H1 (cell line): ENCODE measurements around the gene ZNF219. TPM values are rescaled to one million over a fixed set of nuclear protein-coding genes. Genes with fewer than 3 reads are reported as not detected.

ENCODE experiments used
- ASH2L ChIP-seq: fragments of 200-600, 300-600 bp; sonication (generic); IDR thresholded peaks from one replicate; pipeline ENCODE4 v1.7.1; 2017; ENCODE audit warnings: low read length
- CREB1 ChIP-seq: IDR thresholded peaks from 2 replicates; pipeline ENCODE4 v1.6.1; 2012; ENCODE audit warnings: inconsistent platforms
- EGR1 ChIP-seq: IDR thresholded peaks from 2 replicates; pipeline ENCODE4 v1.6.1; 2011; ENCODE audit warnings: low read depth, low read length, borderline replicate concordance
- EZH2 ChIP-seq: fragments of 200-600 bp; sonication (generic); IDR thresholded peaks from 2 replicates; pipeline ENCODE4 v1.7.1; 2012; ENCODE audit warnings: low read depth, mild to moderate bottlenecking, moderate library complexity, low read length, inconsistent platforms; ENCODE audit not compliant: severe bottlenecking
- HDAC2 ChIP-seq, 2 experiments: fragments of 300-600 bp in 1 of 2; sonication (generic) in 1 of 2; IDR thresholded peaks; 2 replicates each; pipeline ENCODE4 v1.6.1; 2011 to 2012; ENCODE audit warnings: low read depth in 2 of 2, low read length in 2 of 2, mild to moderate bottlenecking in 2 of 2, moderate library complexity in 2 of 2, borderline replicate concordance in 1 of 2, inconsistent platforms in 1 of 2
- POLR2A ChIP-seq, 2 experiments: IDR thresholded peaks; 1 replicate in 1 of 2; 2 replicates in 1 of 2; pipeline ENCODE4 v1.6.1; 2011; ENCODE audit warnings: low read depth in 2 of 2, low read length in 2 of 2, mild to moderate bottlenecking in 2 of 2; ENCODE audit errors: control extremely low read depth in 1 of 2
- POLR2AphosphoS5 ChIP-seq: IDR thresholded peaks from 2 replicates; pipeline ENCODE4 v1.6.1; 2011; ENCODE audit warnings: low read depth, low read length
- POU5F1 ChIP-seq: IDR thresholded peaks from 2 replicates; pipeline ENCODE4 v1.6.1; 2011; ENCODE audit warnings: low read depth, mild to moderate bottlenecking, low read length, moderate library complexity
- RBBP5 ChIP-seq: IDR thresholded peaks from 2 replicates; pipeline ENCODE4 v1.7.1; 2012; ENCODE audit warnings: low read depth, mild to moderate bottlenecking, inconsistent platforms, low read length, moderate library complexity, borderline replicate concordance
- SP1 ChIP-seq: IDR thresholded peaks from 2 replicates; pipeline ENCODE4 v1.6.1; 2011; ENCODE audit warnings: low read depth, low read length
- polyA plus RNA-seq, 7 experiments: library from polyadenylated mRNA; depleted of rRNA in 3 of 7; stranded (reverse) in 5 of 7; unstranded in 2 of 7; fragments of >200 nt in 5 of 7; fragments of 200-250 nt in 2 of 7; gene quantifications; 1 replicate in 5 of 7; 2 replicates in 1 of 7; 4 replicates in 1 of 7; pipeline versions ENCODE4 v1.2.1 to v1.2.3, GENCODE V29; 2011 to 2013; ENCODE audit warnings: missing spikeins in 2 of 7, mixed read lengths in 2 of 7
- total RNA-seq: library from RNA; stranded (reverse); fragmentation: NEBNext Ultra II Directional; extraction: Animal tissue kit (Norgen Biotek cat#: 25700); gene quantifications from 2 replicates; pipeline ENCODE4 v1.2.1, GENCODE V29; 2021
- TF ChIP-seq, protein P1 (sequence below): fragments of 300-600 bp; sonication (generic); IDR thresholded peaks from 2 replicates; pipeline ENCODE4 v1.7.1; 2012; ENCODE audit warnings: low read length, moderate library complexity, mild to moderate bottlenecking, inconsistent platforms; ENCODE audit not compliant: insufficient replicate concordance

ZNF219 gene
- total and polyA plus RNA-seq, 2 of the 8 experiments (the other 6 are each of a cell fraction or from before 2014, with no cell fraction given): 113 to 160 TPM

DNA sequence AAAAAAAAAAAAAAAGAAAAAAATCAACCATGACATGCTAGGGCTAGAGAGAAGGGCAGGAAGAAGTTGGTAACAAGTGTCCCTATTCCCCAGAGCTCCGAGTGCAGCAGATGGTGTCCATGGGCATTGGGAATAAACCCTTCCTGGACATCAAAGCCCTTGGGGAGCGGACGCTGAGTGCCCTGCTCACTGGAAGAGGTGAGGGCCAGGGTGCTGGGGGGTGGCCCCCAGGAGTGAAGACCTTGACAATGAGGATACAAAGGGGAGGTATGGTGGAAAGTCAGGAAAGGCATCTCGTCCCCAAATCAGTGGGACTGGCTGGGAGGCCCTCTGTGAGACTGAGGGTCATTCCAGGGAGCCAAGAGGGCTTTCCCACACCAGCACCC lies 11.6 kb downstream of the ZNF219 start (continued):
- TF ChIP-seq, protein P1, sequence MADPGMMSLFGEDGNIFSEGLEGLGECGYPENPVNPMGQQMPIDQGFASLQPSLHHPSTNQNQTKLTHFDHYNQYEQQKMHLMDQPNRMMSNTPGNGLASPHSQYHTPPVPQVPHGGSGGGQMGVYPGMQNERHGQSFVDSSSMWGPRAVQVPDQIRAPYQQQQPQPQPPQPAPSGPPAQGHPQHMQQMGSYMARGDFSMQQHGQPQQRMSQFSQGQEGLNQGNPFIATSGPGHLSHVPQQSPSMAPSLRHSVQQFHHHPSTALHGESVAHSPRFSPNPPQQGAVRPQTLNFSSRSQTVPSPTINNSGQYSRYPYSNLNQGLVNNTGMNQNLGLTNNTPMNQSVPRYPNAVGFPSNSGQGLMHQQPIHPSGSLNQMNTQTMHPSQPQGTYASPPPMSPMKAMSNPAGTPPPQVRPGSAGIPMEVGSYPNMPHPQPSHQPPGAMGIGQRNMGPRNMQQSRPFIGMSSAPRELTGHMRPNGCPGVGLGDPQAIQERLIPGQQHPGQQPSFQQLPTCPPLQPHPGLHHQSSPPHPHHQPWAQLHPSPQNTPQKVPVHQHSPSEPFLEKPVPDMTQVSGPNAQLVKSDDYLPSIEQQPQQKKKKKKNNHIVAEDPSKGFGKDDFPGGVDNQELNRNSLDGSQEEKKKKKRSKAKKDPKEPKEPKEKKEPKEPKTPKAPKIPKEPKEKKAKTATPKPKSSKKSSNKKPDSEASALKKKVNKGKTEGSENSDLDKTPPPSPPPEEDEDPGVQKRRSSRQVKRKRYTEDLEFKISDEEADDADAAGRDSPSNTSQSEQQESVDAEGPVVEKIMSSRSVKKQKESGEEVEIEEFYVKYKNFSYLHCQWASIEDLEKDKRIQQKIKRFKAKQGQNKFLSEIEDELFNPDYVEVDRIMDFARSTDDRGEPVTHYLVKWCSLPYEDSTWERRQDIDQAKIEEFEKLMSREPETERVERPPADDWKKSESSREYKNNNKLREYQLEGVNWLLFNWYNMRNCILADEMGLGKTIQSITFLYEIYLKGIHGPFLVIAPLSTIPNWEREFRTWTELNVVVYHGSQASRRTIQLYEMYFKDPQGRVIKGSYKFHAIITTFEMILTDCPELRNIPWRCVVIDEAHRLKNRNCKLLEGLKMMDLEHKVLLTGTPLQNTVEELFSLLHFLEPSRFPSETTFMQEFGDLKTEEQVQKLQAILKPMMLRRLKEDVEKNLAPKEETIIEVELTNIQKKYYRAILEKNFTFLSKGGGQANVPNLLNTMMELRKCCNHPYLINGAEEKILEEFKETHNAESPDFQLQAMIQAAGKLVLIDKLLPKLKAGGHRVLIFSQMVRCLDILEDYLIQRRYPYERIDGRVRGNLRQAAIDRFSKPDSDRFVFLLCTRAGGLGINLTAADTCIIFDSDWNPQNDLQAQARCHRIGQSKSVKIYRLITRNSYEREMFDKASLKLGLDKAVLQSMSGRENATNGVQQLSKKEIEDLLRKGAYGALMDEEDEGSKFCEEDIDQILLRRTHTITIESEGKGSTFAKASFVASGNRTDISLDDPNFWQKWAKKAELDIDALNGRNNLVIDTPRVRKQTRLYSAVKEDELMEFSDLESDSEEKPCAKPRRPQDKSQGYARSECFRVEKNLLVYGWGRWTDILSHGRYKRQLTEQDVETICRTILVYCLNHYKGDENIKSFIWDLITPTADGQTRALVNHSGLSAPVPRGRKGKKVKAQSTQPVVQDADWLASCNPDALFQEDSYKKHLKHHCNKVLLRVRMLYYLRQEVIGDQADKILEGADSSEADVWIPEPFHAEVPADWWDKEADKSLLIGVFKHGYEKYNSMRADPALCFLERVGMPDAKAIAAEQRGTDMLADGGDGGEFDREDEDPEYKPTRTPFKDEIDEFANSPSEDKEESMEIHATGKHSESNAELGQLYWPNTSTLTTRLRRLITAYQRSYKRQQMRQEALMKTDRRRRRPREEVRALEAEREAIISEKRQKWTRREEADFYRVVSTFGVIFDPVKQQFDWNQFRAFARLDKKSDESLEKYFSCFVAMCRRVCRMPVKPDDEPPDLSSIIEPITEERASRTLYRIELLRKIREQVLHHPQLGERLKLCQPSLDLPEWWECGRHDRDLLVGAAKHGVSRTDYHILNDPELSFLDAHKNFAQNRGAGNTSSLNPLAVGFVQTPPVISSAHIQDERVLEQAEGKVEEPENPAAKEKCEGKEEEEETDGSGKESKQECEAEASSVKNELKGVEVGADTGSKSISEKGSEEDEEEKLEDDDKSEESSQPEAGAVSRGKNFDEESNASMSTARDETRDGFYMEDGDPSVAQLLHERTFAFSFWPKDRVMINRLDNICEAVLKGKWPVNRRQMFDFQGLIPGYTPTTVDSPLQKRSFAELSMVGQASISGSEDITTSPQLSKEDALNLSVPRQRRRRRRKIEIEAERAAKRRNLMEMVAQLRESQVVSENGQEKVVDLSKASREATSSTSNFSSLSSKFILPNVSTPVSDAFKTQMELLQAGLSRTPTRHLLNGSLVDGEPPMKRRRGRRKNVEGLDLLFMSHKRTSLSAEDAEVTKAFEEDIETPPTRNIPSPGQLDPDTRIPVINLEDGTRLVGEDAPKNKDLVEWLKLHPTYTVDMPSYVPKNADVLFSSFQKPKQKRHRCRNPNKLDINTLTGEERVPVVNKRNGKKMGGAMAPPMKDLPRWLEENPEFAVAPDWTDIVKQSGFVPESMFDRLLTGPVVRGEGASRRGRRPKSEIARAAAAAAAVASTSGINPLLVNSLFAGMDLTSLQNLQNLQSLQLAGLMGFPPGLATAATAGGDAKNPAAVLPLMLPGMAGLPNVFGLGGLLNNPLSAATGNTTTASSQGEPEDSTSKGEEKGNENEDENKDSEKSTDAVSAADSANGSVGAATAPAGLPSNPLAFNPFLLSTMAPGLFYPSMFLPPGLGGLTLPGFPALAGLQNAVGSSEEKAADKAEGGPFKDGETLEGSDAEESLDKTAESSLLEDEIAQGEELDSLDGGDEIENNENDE: no peak
- TF ChIP-seq EGR1 (no peak), RBBP5 (no peak), EZH2 (no peak), SP1 (no peak), CREB1 (no peak), POLR2A (IDR thresholded peaks at IDR 0.05; ENCODE audit: control extremely low read depth in 1 of 2, low read depth in 2 of 2, low read length in 2 of 2) (peak; percentile 45 to 77; a peak in 1 of 3 replicates), HDAC2 (IDR thresholded peaks at IDR 0.05; ENCODE audit: borderline replicate concordance in 1 of 2, low read depth in 2 of 2, low read length in 2 of 2) (no peak), ASH2L (no peak), POLR2AphosphoS5 (peak; percentile 33), POU5F1 (no peak)
- TF ChIP-seq, all 59 proteins: peak for 2
